Measurements from ENCODE around the gene NSDHL. TPM values are rescaled to one million over a fixed set of nuclear protein-coding genes. Genes with fewer than 3 reads are reported as not detected.

The NSDHL gene
- total RNA-seq, 3 donors from 2014 or later: 13.1 to 20.8 (median 16.7) TPM

Other genes with a start within 250 kb of the NSDHL start
- gene GABRQ, start 193.2 kb upstream of the NSDHL start, total RNA-seq: not detected
- not detected for gene MAGEA3, start 132.3 kb upstream of the NSDHL start, total RNA-seq
- gene CSAG2, start 121.8 kb upstream of the NSDHL start, total RNA-seq: not detected
- gene MAGEA2B, start 116.4 kb upstream of the NSDHL start, total RNA-seq: not detected
- not detected for gene CSAG1, start 97.3 kb upstream of the NSDHL start, total RNA-seq
- not detected for gene MAGEA12, start 97.3 kb upstream of the NSDHL start, total RNA-seq
- not detected for gene MAGEA2, start 77.2 kb upstream of the NSDHL start, total RNA-seq
- gene CSAG3, start 71.8 kb upstream of the NSDHL start, total RNA-seq: not detected
- gene MAGEA6, start 61.4 kb upstream of the NSDHL start, total RNA-seq: not detected
- 10 to 100 TPM; 23.2 to 36.1 (median 26.9) TPM for gene CETN2, start 306 bp upstream of the NSDHL start, total RNA-seq
- gene ZNF185, start 67.0 kb downstream of the NSDHL start, total RNA-seq: 10 to 100 TPM in 1 of 3 donors, 1 to 10 TPM in 2; 5.9 to 19.5 (median 7.5) TPM
- gene PNMA5, start 163.1 kb downstream of the NSDHL start, total RNA-seq: not detected
- under 1 TPM in 2 of 3 donors, not detected in 1; under 0.01 to 0.33 TPM for gene PNMA3, start 225.4 kb downstream of the NSDHL start, total RNA-seq
- 1 to 10 TPM in 1 of 3 donors, under 1 TPM in 2; 0.33 to 1.8 (median 0.73) TPM for gene PNMA6A, start 241.4 kb downstream of the NSDHL start, total RNA-seq